Trophoblast cell (in vitro differentiated cells and primary cell): Measurements from ENCODE around the gene BATF.

Experiments used
- DNase-seq, 2 donors: peaks; one replicate each; pipeline ENCODE4 v3.0.0-alpha.2; 2016
- H2AFZ ChIP-seq: 2 replicates; pipeline ENCODE4 v1.6.1; 2013; ENCODE audit warnings: low read length, moderate library complexity, mild to moderate bottlenecking; ENCODE audit not compliant: insufficient read depth, poor library complexity
- H2AK5ac ChIP-seq: 2 replicates; pipeline ENCODE4 v1.6.1; 2013; ENCODE audit warnings: mild to moderate bottlenecking, low read length
- H2BK120ac ChIP-seq: 2 replicates; pipeline ENCODE4 v1.6.1; 2013; ENCODE audit warnings: low read length, mild to moderate bottlenecking, moderate library complexity; ENCODE audit not compliant: insufficient read depth, poor library complexity
- H2BK12ac ChIP-seq: 2 replicates; pipeline ENCODE4 v1.6.1; 2013; ENCODE audit warnings: mild to moderate bottlenecking, low read length, moderate library complexity
- H2BK5ac ChIP-seq: 2 replicates; pipeline ENCODE4 v1.6.1; 2013; ENCODE audit warnings: low read length, low read depth, moderate library complexity, mild to moderate bottlenecking; ENCODE audit not compliant: poor library complexity
- H3K14ac ChIP-seq: 2 replicates; pipeline ENCODE4 v1.6.1; 2013; ENCODE audit warnings: mild to moderate bottlenecking, low read length
- H3K18ac ChIP-seq: 2 replicates; pipeline ENCODE4 v1.6.1; 2013; ENCODE audit warnings: mild to moderate bottlenecking, low read length
- H3K23ac ChIP-seq: 2 replicates; pipeline ENCODE4 v1.6.1; 2013; ENCODE audit warnings: low read length
- H3K27ac ChIP-seq: 2 replicates; pipeline ENCODE4 v1.5.1; 2013; ENCODE audit warnings: low read depth, mild to moderate bottlenecking, inconsistent platforms, low read length, moderate library complexity
- H3K27me3 ChIP-seq: 2 replicates; pipeline ENCODE4 v1.6.1; 2013; ENCODE audit warnings: inconsistent platforms, mild to moderate bottlenecking, low read length, moderate library complexity; ENCODE audit not compliant: insufficient read depth
- H3K36me3 ChIP-seq, 2 experiments: 1 replicate in 1 of 2; 2 replicates in 1 of 2; pipeline ENCODE4 v1.6.1; 2013; ENCODE audit warnings: low read length in 2 of 2, mild to moderate bottlenecking in 2 of 2, moderate library complexity in 1 of 2; ENCODE audit not compliant: insufficient read depth in 2 of 2, control insufficient read depth in 1 of 2
- H3K4ac ChIP-seq: 2 replicates; pipeline ENCODE4 v1.6.1; 2013; ENCODE audit warnings: low read depth, mild to moderate bottlenecking, low read length, moderate library complexity
- H3K4me1 ChIP-seq, 2 experiments: 1 replicate in 1 of 2; 2 replicates in 1 of 2; pipeline ENCODE4 v1.6.1; 2013; ENCODE audit warnings: low read length in 2 of 2, mild to moderate bottlenecking in 2 of 2, moderate library complexity in 1 of 2; ENCODE audit not compliant: insufficient read depth in 2 of 2, control insufficient read depth in 1 of 2
- H3K4me2 ChIP-seq: 2 replicates; pipeline ENCODE4 v1.6.1; 2013; ENCODE audit warnings: inconsistent platforms, mild to moderate bottlenecking, low read length, moderate library complexity
- H3K4me3 ChIP-seq: 2 replicates; pipeline ENCODE4 v1.5.1; 2013; ENCODE audit warnings: mild to moderate bottlenecking, low read depth, low read length, inconsistent platforms
- H3K79me1 ChIP-seq: one replicate; pipeline ENCODE4 v1.6.1; 2013; ENCODE audit warnings: low read length
- H3K79me2 ChIP-seq: 2 replicates; pipeline ENCODE4 v1.6.1; 2013; ENCODE audit warnings: low read length, mild to moderate bottlenecking; ENCODE audit not compliant: control insufficient read depth, insufficient read depth, poor library complexity
- H3K9ac ChIP-seq: 2 replicates; pipeline ENCODE4 v1.6.1; 2013; ENCODE audit warnings: mild to moderate bottlenecking, low read length
- H3K9me3 ChIP-seq: 2 replicates; pipeline ENCODE4 v1.6.1; 2013; ENCODE audit warnings: low read depth, mild to moderate bottlenecking, control low read depth, inconsistent platforms, low read length; ENCODE audit not compliant: insufficient read depth
- H4K12ac ChIP-seq: 2 replicates; pipeline ENCODE4 v1.6.1; 2013; ENCODE audit warnings: low read depth, mild to moderate bottlenecking, low read length, moderate library complexity
- H4K8ac ChIP-seq: 2 replicates; pipeline ENCODE4 v1.6.1; 2013; ENCODE audit warnings: low read depth, mild to moderate bottlenecking, low read length, moderate library complexity
- H4K91ac ChIP-seq: one replicate; pipeline ENCODE4 v1.6.1; 2013; ENCODE audit warnings: low read depth, mild to moderate bottlenecking, low read length, moderate library complexity
- WGBS: extraction: QIAGEN DNeasy Blood & Tissue Kit; methylation state at CpG from one replicate; pipeline ENCODE4 v1.1.7; 2013; ENCODE audit warnings: missing lambda C conversion rate; ENCODE audit not compliant: insufficient read length, insufficient coverage; ENCODE audit errors: extremely low coverage; 5-methylcytosine and 5-hydroxymethylcytosine counted together

Gene BATF

GRCh38 chr14:75493592-75494087 is 28.6 kb upstream of the BATF start:
- no peaks in the 10 kb centered on the region for H3K79me1 ChIP-seq
- no CpG with 5 or more reads among the region's 8 CpGs for WGBS
- H3K27ac ChIP-seq = no peak overlapping the region
- no peaks in the 10 kb centered on the region for H3K9me3 ChIP-seq
- H3K4me3 ChIP-seq = no peak overlapping the region
- DNase-seq = no peak
- H2BK12ac ChIP-seq = no peak overlapping the region
- H4K91ac ChIP-seq = no peak overlapping the region
- H3K23ac ChIP-seq = no peak overlapping the region
- no peaks in the 10 kb centered on the region for H3K79me2 ChIP-seq
- H4K8ac ChIP-seq = no peak overlapping the region
- H3K4me2 ChIP-seq = no peak overlapping the region
- H2BK5ac ChIP-seq = no peak overlapping the region
- no peaks in the 10 kb centered on the region for H3K27me3 ChIP-seq
- H2AK5ac ChIP-seq = no peak overlapping the region
- H3K4me1 ChIP-seq = no peaks in the 10 kb centered on the region
- H3K4ac ChIP-seq = no peak overlapping the region
- no peak overlapping the region for H3K14ac ChIP-seq
- H3K18ac ChIP-seq = no peak overlapping the region
- H3K36me3 ChIP-seq = no peaks in the 10 kb centered on the region
- no peak overlapping the region for H2BK120ac ChIP-seq
- H4K12ac ChIP-seq = no peak overlapping the region
- no peak overlapping the region for H2AFZ ChIP-seq
- H3K9ac ChIP-seq = no peak overlapping the region

- no peak overlapping the region for H4K8ac ChIP-seq
- no peak overlapping the region for H4K12ac ChIP-seq
- no peak overlapping the region for H3K18ac ChIP-seq
- H4K91ac ChIP-seq = no peak overlapping the region
- no peak overlapping the region for H3K14ac ChIP-seq
- no peak overlapping the region for H3K27ac ChIP-seq
- no peak for DNase-seq
- no peaks in the 10 kb centered on the region for H3K36me3 ChIP-seq
- H2BK5ac ChIP-seq = no peak overlapping the region
- no peaks in the 10 kb centered on the region for H3K27me3 ChIP-seq
- no peak overlapping the region for H3K4me2 ChIP-seq
- no peak overlapping the region for H2BK120ac ChIP-seq
- H2BK12ac ChIP-seq = no peak overlapping the region
- WGBS = no CpG with 5 or more reads among the region's 5 CpGs
- H3K79me2 ChIP-seq = no peaks in the 10 kb centered on the region
- no peak overlapping the region for H2AK5ac ChIP-seq
- no peak overlapping the region for H3K9ac ChIP-seq
- no peak overlapping the region for H2AFZ ChIP-seq
- no peaks in the 10 kb centered on the region for H3K9me3 ChIP-seq
- no peak overlapping the region for H3K4me3 ChIP-seq
- no peak overlapping the region for H3K4ac ChIP-seq
- no peaks in the 10 kb centered on the region for H3K79me1 ChIP-seq
- H3K23ac ChIP-seq = no peak overlapping the region
- no peaks in the 10 kb centered on the region for H3K4me1 ChIP-seq
Measured at GRCh38 chr14:75494896-75495295, 27.4 kb upstream of the BATF start.

DNA sequence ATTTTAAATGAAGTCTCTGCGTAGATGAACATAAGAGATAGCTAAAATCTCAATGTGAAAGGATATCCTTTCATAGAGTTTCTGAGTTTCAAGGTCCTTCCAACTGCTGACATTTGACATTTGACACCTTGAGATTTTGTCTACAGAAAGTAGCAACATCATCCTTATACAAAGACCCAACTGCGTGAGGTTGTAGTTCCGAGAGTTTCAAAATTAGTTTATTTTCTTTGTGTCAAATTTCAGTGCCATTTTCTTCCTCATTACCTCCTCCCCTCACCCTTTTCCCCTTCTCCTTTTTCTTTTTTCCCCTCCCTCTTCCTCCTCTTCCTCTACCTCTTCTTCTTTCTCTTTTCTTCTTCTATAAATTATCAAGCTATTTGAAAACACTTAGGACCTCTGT is 26.9 kb upstream of the BATF start:
- H3K27me3 ChIP-seq = no peaks in the 10 kb centered on the region
- H3K23ac ChIP-seq = no peak overlapping the region
- H3K9me3 ChIP-seq = no peaks in the 10 kb centered on the region
- no peak overlapping the region for H2AK5ac ChIP-seq
- H3K36me3 ChIP-seq = no peaks in the 10 kb centered on the region
- no peak overlapping the region for H3K14ac ChIP-seq
- H2BK120ac ChIP-seq = no peak overlapping the region
- no peaks in the 10 kb centered on the region for H3K79me1 ChIP-seq
- no peak overlapping the region for H3K18ac ChIP-seq
- no peak overlapping the region for H3K9ac ChIP-seq
- H3K27ac ChIP-seq = no peak overlapping the region
- H2BK12ac ChIP-seq = no peak overlapping the region
- no peaks in the 10 kb centered on the region for H3K4me1 ChIP-seq
- no peak overlapping the region for H3K4ac ChIP-seq
- no peak overlapping the region for H4K8ac ChIP-seq
- no peak overlapping the region for H4K12ac ChIP-seq
- H2BK5ac ChIP-seq = no peak overlapping the region
- no peak overlapping the region for H3K4me2 ChIP-seq
- WGBS = no CpG with 5 or more reads among the region's 3 CpGs
- no peak overlapping the region for H2AFZ ChIP-seq
- H4K91ac ChIP-seq = no peak overlapping the region
- no peak overlapping the region for H3K4me3 ChIP-seq
- no peaks in the 10 kb centered on the region for H3K79me2 ChIP-seq
- no peak for DNase-seq

GRCh38 chr14:75495882-75496281 is 26.4 kb upstream of the BATF start:
- Histone ChIP-seq H3K79me2 (no peaks in the 10 kb centered on the region), H3K79me1 (no peaks in the 10 kb centered on the region), H2AFZ (no peak overlapping the region), H3K4me1 (no peaks in the 10 kb centered on the region), H3K9ac (no peak overlapping the region), H2AK5ac (no peak overlapping the region), H3K27me3 (no peaks in the 10 kb centered on the region), H3K4me3 (no peak overlapping the region), H3K36me3 (no peaks in the 10 kb centered on the region), H2BK120ac (no peak overlapping the region), H2BK12ac (no peak overlapping the region), H4K12ac (no peak overlapping the region), H2BK5ac (no peak overlapping the region), H3K9me3 (no peaks in the 10 kb centered on the region), H3K14ac (no peak overlapping the region), H3K23ac (no peak overlapping the region), H3K4me2 (no peak overlapping the region), H4K8ac (no peak overlapping the region), H3K4ac (no peak overlapping the region), H3K18ac (no peak overlapping the region), H3K27ac (no peak overlapping the region), H4K91ac (no peak overlapping the region)
- no CpG with 5 or more reads among the region's 5 CpGs for WGBS
- DNase-seq = no peak
